ENCODE data around the gene PLCG2. TPM values are rescaled to one million over a fixed set of nuclear protein-coding genes. Genes with fewer than 3 reads are reported as not detected.

PLCG2 gene
- total and polyA plus RNA-seq, 2 experiments from 2014 or later = 3.5 to 10.4 TPM

- H3K27ac ChIP-seq = no peak overlapping the region
- no peaks in the 10 kb centered on the region for H3K27me3 ChIP-seq
- H3K36me3 ChIP-seq = no peaks in the 10 kb centered on the region
- no peak for TF ChIP-seq CTCF (IDR thresholded peaks at IDR 0.05; ENCODE audit: low read depth, low read length)
- H3K9me3 ChIP-seq (ENCODE audit: low read depth) = no peaks in the 10 kb centered on the region
- no peaks in the 10 kb centered on the region for H3K4me1 ChIP-seq (ENCODE audit: low read depth)
- H3K4me3 ChIP-seq = no peak overlapping the region
- no peak for DNase-seq (ENCODE audit: low read depth in 1 of 2, low spot score in 1 of 2)
Measured at GRCh38 chr16:81925016-81925415, 145.9 kb downstream of the PLCG2 start.

- no peak for TF ChIP-seq CTCF (IDR thresholded peaks at IDR 0.05; ENCODE audit: low read depth, low read length)
- H3K36me3 ChIP-seq = no peaks in the 10 kb centered on the region
- no peaks in the 10 kb centered on the region for H3K9me3 ChIP-seq (ENCODE audit: low read depth)
- H3K27me3 ChIP-seq = no peaks in the 10 kb centered on the region
- H3K4me3 ChIP-seq = no peak overlapping the region
- H3K4me1 ChIP-seq (ENCODE audit: low read depth) = no peaks in the 10 kb centered on the region
- no peak overlapping the region for H3K27ac ChIP-seq
- DNase-seq (ENCODE audit: low read depth in 1 of 2, low spot score in 1 of 2) = no peak
Measured at GRCh38 chr16:81926036-81926435, 146.9 kb downstream of the PLCG2 start.

GRCh38 chr16:81927561-81928185 lies 148.6 kb downstream of the PLCG2 start:
- no peak overlapping the region for H3K27ac ChIP-seq
- no peaks in the 10 kb centered on the region for H3K36me3 ChIP-seq
- no peaks in the 10 kb centered on the region for H3K9me3 ChIP-seq (ENCODE audit: low read depth)
- TF ChIP-seq CTCF (IDR thresholded peaks at IDR 0.05; ENCODE audit: low read depth, low read length) = no peak
- H3K4me1 ChIP-seq (ENCODE audit: low read depth) = no peaks in the 10 kb centered on the region
- no peaks in the 10 kb centered on the region for H3K27me3 ChIP-seq
- no peak for DNase-seq (ENCODE audit: low read depth in 1 of 2, low spot score in 1 of 2)
- H3K4me3 ChIP-seq = no peak overlapping the region

- no peak for TF ChIP-seq CTCF (IDR thresholded peaks at IDR 0.05; ENCODE audit: low read depth, low read length)
- Histone ChIP-seq H3K4me1 (ENCODE audit: low read depth) (no peaks in the 10 kb centered on the region), H3K9me3 (ENCODE audit: low read depth) (no peaks in the 10 kb centered on the region), H3K27me3 (no peaks in the 10 kb centered on the region), H3K27ac (no peak overlapping the region), H3K36me3 (no peaks in the 10 kb centered on the region), H3K4me3 (no peak overlapping the region)
- no peak for DNase-seq (ENCODE audit: low read depth in 1 of 2, low spot score in 1 of 2)
Measured at GRCh38 chr16:81928271-81928918, 149.3 kb downstream of the PLCG2 start.

- no peak for TF ChIP-seq CTCF (IDR thresholded peaks at IDR 0.05; ENCODE audit: low read depth, low read length)
Measured at GRCh38 chr16:81928975-81929374, 149.9 kb downstream of the PLCG2 start.

More at GRCh38 chr16:81928975-81929374, 149.9 kb downstream of the PLCG2 start:
- Histone ChIP-seq H3K4me1 (ENCODE audit: low read depth) (no peaks in the 10 kb centered on the region), H3K27ac (no peak overlapping the region), H3K9me3 (ENCODE audit: low read depth) (no peaks in the 10 kb centered on the region), H3K27me3 (no peaks in the 10 kb centered on the region), H3K4me3 (no peak overlapping the region), H3K36me3 (no peaks in the 10 kb centered on the region)
- no peak for DNase-seq (ENCODE audit: low read depth in 1 of 2, low spot score in 1 of 2)

Data from cardiac muscle cell (in vitro differentiated cells and primary cell).